Femur (tissue), 1 donor: ENCODE measurements around the gene PRMT3.
"Not testable (repeated sequence)": the region's sequence is repeated elsewhere in the genome, so short reads cannot be mapped to it uniquely, and the experiment has no call there.

Source experiments
- DNase-seq: peaks from one replicate; pipeline ENCODE4 v3.0.0-alpha.2; 2017

PRMT3 gene

GRCh38 chr11:20457934-20458680, 70.6 kb downstream of the PRMT3 start:
- no peak for DNase-seq

- DNase-seq = no peak
Measured at GRCh38 chr11:20458905-20459632, 71.6 kb downstream of the PRMT3 start.

- DNase-seq = no peak
Measured at GRCh38 chr11:20459865-20460264, 72.3 kb downstream of the PRMT3 start.

- DNase-seq = no peak
Measured at GRCh38 chr11:20464518-20464917, 77.0 kb downstream of the PRMT3 start.

GRCh38 chr11:20467487-20468185, 80.1 kb downstream of the PRMT3 start:
- no peak for DNase-seq

GRCh38 chr11:20470348-20470747, 82.8 kb downstream of the PRMT3 start:
- no peak for DNase-seq

GRCh38 chr11:20471929-20472328, 84.4 kb downstream of the PRMT3 start:
- DNase-seq = not testable (repeated sequence)

- no peak for DNase-seq
Measured at GRCh38 chr11:20474176-20474881, 86.8 kb downstream of the PRMT3 start.

- no peak for DNase-seq
Measured at GRCh38 chr11:20474882-20475517, 87.5 kb downstream of the PRMT3 start.

GRCh38 chr11:20477418-20478090, 90.0 kb downstream of the PRMT3 start:
- DNase-seq = no peak

- no peak for DNase-seq
Measured at GRCh38 chr11:20479513-20479912, 92.0 kb downstream of the PRMT3 start.

- DNase-seq = no peak
Measured at GRCh38 chr11:20483931-20484330, 96.4 kb downstream of the PRMT3 start.

- DNase-seq = not testable (repeated sequence)
Measured at GRCh38 chr11:20484416-20484815, 96.9 kb downstream of the PRMT3 start.

GRCh38 chr11:20488352-20488751, 100.8 kb downstream of the PRMT3 start:
- no peak for DNase-seq

GRCh38 chr11:20489948-20490347, 102.4 kb downstream of the PRMT3 start:
- no peak for DNase-seq

- DNase-seq = no peak
Measured at GRCh38 chr11:20493340-20493739, 105.8 kb downstream of the PRMT3 start.

- DNase-seq = no peak
Measured at GRCh38 chr11:20497124-20497792, 109.7 kb downstream of the PRMT3 start.

- DNase-seq = no peak
Measured at GRCh38 chr11:20501252-20501651, 113.7 kb downstream of the PRMT3 start.

- DNase-seq = no peak
Measured at GRCh38 chr11:20501971-20502370, 114.5 kb downstream of the PRMT3 start.

GRCh38 chr11:20511982-20512381, 124.5 kb downstream of the PRMT3 start:
- no peak for DNase-seq

GRCh38 chr11:20512869-20513268, 125.4 kb downstream of the PRMT3 start:
- DNase-seq = no peak
